ENCODE results near the gene UBE2F. TPM values are rescaled to one million over a fixed set of nuclear protein-coding genes. Genes with fewer than 3 reads are reported as not detected.

UBE2F gene
- total RNA-seq, 1 donor from 2014 or later: 38.6 TPM

DNA sequence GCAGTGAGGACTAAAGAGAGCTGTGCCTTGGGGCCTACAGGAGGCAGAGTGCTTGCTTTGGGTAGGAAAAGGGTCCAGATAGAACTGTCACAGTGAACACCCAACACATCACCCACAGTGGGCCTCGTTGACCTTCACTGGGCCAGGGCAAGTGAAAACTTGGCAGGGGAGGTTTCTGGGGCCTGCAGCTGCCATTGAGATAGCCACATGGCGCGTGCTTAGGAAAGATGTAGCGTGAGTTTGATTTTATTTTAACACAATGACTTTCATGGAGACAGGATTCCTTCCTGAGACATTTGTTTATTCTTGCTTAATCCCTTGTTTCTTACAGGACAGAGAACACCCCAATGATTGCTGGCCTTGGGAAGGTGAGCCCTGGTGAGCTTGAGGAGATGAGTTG is 124.1 kb downstream of the UBE2F start:
- no peak for TF ChIP-seq CTCF (IDR thresholded peaks at IDR 0.05; ENCODE audit: unreplicated experiment)
- no peaks in the 10 kb centered on the region for H3K4me1 Mint-ChIP-seq (ENCODE audit: low read depth)
- no peak overlapping the region for H3K4me3 Mint-ChIP-seq (ENCODE audit: low read depth)
- no peak for DNase-seq (ENCODE audit: low spot score, unreplicated experiment)
- H3K36me3 Mint-ChIP-seq (ENCODE audit: insufficient read depth): peaks cover 13% of the 10 kb centered on the region
- H3K9me3 Mint-ChIP-seq (ENCODE audit: low read depth): no peaks in the 10 kb centered on the region
- no peaks in the 10 kb centered on the region for H3K27me3 Mint-ChIP-seq
- H3K27ac Mint-ChIP-seq: no peak overlapping the region

DNA sequence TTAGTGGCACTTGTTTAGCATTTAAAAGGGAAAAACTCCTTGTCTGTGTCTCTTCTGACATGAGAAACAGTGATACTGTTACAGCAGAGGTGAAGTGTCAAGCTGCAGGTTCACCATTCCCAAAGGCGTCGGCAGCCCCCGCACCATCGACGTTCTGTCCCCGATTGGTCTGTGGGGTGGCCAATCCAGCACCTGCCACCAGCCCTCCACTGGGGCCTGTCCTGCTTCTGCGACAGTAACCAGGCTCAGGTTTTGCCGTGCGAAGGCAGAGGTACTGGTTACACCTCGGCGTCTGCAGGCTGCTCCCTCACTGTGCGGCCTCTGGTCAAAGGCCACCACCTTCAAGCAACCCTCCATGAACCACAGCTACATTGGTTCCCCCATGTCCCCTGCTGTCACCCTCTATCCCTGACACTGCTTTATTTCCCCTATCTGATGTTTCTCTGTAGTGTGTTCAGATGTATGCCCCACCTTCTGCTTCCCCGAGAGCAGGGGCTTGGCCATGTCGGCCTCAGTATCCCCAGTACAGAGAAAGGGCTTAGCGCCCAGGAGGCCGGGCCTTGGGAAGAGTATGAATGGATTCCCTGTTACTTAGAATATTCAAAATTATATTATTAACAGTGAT is 124.7 kb downstream of the UBE2F start:
- TF ChIP-seq CTCF (IDR thresholded peaks at IDR 0.05; ENCODE audit: unreplicated experiment): no peak
- H3K27me3 Mint-ChIP-seq: no peaks in the 10 kb centered on the region
- DNase-seq (ENCODE audit: low spot score, unreplicated experiment): no peak

More for the DNA sequence above, 124.7 kb downstream of the UBE2F start:
- H3K4me1 Mint-ChIP-seq (ENCODE audit: low read depth): no peaks in the 10 kb centered on the region
- no peaks in the 10 kb centered on the region for H3K9me3 Mint-ChIP-seq (ENCODE audit: low read depth)
- peaks cover 15% of the 10 kb centered on the region for H3K36me3 Mint-ChIP-seq (ENCODE audit: insufficient read depth)
- peak overlapping the region; percentile 91 for H3K27ac Mint-ChIP-seq
- H3K4me3 Mint-ChIP-seq (ENCODE audit: low read depth): no peak overlapping the region

Other genes starting within 250 kb of the UBE2F start
- gene RBM44, start 168.2 kb upstream of the UBE2F start, total RNA-seq: 0.78 and 0.81 TPM in 2 replicates
- 90.1 and 105 TPM in 2 replicates for gene RAMP1, start 107.4 kb upstream of the UBE2F start, total RNA-seq
- gene SCLY, start 94.0 kb downstream of the UBE2F start, total RNA-seq: 49.2 and 55.1 TPM in 2 replicates
- 0.31 and 0.40 TPM in 2 replicates for gene ESPNL, start 133.3 kb downstream of the UBE2F start, total RNA-seq
- 0.07 and 0.13 TPM in 2 replicates for gene KLHL30, start 171.7 kb downstream of the UBE2F start, total RNA-seq
- 0.91 and 1.3 TPM in 2 replicates for gene ERFE, start 192.0 kb downstream of the UBE2F start, total RNA-seq
- 50.3 and 56.3 TPM in 2 replicates for gene ILKAP, start 236.7 kb downstream of the UBE2F start, total RNA-seq

Data from progenitor cell of endocrine pancreas (in vitro differentiated cells).